Natural killer cell (primary cell): ENCODE results near the gene AJAP1. TPM values are rescaled to one million over a fixed set of nuclear protein-coding genes. Genes with fewer than 3 reads are reported as not detected.

ENCODE experiments used
- ATAC-seq, 3 donors: fragments of 150-1000 bp in 2 of 3; fragments of 200-7000 bp in 1 of 3; cut with Tn5 transposase; 1 replicate in 1 of 3; 2 replicates in 2 of 3; pipeline ENCODE4 v1.10.0; 2021; ENCODE audit warnings: mild to moderate bottlenecking in 2 of 3, moderate library complexity in 2 of 3
- DNase-seq, 2 donors: peaks; one replicate each; pipeline versions ENCODE4 v3.0.0 to v3.0.0-alpha.2; 2013 to 2021; ENCODE audit warnings: mixed read lengths in 1 of 2
- H3K27ac ChIP-seq: one replicate; pipeline ENCODE4 v1.5.1; 2013; ENCODE audit warnings: mild to moderate bottlenecking, low read length
- H3K27me3 ChIP-seq: one replicate; pipeline ENCODE4 v1.6.1; 2013; ENCODE audit warnings: low read length; ENCODE audit not compliant: control insufficient read depth, insufficient read depth
- H3K36me3 ChIP-seq: one replicate; pipeline ENCODE4 v1.6.1; 2013; ENCODE audit warnings: low read length; ENCODE audit not compliant: control insufficient read depth, insufficient read depth
- H3K4me1 ChIP-seq: one replicate; pipeline ENCODE4 v1.6.1; 2013; ENCODE audit warnings: low read length; ENCODE audit not compliant: control insufficient read depth, insufficient read depth
- H3K4me3 ChIP-seq: one replicate; pipeline ENCODE4 v1.5.1; 2013; ENCODE audit warnings: low read length
- H3K9me3 ChIP-seq: one replicate; pipeline ENCODE4 v1.6.1; 2013; ENCODE audit warnings: low read length; ENCODE audit not compliant: control insufficient read depth, insufficient read depth
- H3K27ac Mint-ChIP-seq, 2 donors: one replicate each; pipeline ENCODE4 v1.8.0; 2022; ENCODE audit warnings: mild to moderate bottlenecking in 2 of 2, mixed read lengths in 2 of 2, moderate library complexity in 1 of 2
- H3K27me3 Mint-ChIP-seq, 2 donors: one replicate each; pipeline ENCODE4 v1.8.0; 2022; ENCODE audit warnings: low read depth in 2 of 2, mixed read lengths in 2 of 2
- H3K36me3 Mint-ChIP-seq: one replicate; pipeline ENCODE4 v1.8.0; 2022; ENCODE audit warnings: mixed read lengths
- H3K4me1 Mint-ChIP-seq, 2 donors: one replicate each; pipeline ENCODE4 v1.8.0; 2022; ENCODE audit warnings: mixed read lengths in 2 of 2
- H3K4me3 Mint-ChIP-seq: one replicate; pipeline ENCODE4 v1.8.0; 2022; ENCODE audit warnings: mild to moderate bottlenecking, moderate library complexity, mixed read lengths
- H3K9me3 Mint-ChIP-seq, 2 donors: one replicate each; pipeline ENCODE4 v1.8.0; 2022; ENCODE audit warnings: mixed read lengths in 2 of 2
- WGBS: methylation state at CpG from one replicate; pipeline ENCODE4 v1.1.7; 2013; ENCODE audit warnings: missing lambda C conversion rate; ENCODE audit not compliant: insufficient coverage; 5-methylcytosine and 5-hydroxymethylcytosine counted together
- intact Hi-C: fragments of 100-400 bp; cut with micrococcal nuclease; formaldehyde crosslinking; loops from one replicate; pipeline ENCODE4 v1.14.2; 2022
- total RNA-seq, 4 donors: library from RNA; stranded (reverse); fragments of 120-200 nt in 1 of 4; gene quantifications; one replicate each; pipeline versions ENCODE4 v1.2.3 to v1.2.4, GENCODE V29; 2013 to 2022
- TF ChIP-seq, protein P1 (sequence below): fragments of 200-600 bp; IDR thresholded peaks from one replicate; pipeline ENCODE4 v1.8.0; 2022; ENCODE audit warnings: antibody characterized with exemption

Gene AJAP1
- total RNA-seq, 3 donors from 2014 or later (not counting 1 experiment from before 2014, with no cell fraction given), result not detected

DNA sequence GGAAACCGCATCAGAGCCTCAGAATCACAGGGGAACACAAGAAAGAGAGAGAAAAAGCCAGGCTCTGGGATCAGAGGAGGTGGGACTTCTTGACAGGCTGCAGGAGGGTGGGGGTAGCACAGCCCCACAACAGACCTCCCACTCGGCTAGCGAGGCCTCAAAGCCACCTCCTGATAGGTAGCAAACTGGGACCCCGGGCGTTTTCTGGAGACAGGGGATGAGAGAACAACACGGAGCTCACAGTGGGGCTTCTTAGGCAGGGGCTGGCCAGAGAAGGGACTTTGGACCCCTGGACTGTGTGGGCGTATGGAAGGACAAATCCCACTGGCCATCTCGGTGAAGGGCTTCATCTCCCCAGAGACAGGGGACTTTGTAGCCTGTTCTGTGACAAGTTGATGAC lies 116.3 kb downstream of the AJAP1 start:
- Histone ChIP-seq H3K27ac (no peak overlapping the region), H3K4me1 (no peaks in the 10 kb centered on the region), H3K9me3 (no peaks in the 10 kb centered on the region), H3K4me3 (no peak overlapping the region), H3K27me3 (no peaks in the 10 kb centered on the region), H3K36me3 (no peaks in the 10 kb centered on the region)
- TF ChIP-seq, protein P1, sequence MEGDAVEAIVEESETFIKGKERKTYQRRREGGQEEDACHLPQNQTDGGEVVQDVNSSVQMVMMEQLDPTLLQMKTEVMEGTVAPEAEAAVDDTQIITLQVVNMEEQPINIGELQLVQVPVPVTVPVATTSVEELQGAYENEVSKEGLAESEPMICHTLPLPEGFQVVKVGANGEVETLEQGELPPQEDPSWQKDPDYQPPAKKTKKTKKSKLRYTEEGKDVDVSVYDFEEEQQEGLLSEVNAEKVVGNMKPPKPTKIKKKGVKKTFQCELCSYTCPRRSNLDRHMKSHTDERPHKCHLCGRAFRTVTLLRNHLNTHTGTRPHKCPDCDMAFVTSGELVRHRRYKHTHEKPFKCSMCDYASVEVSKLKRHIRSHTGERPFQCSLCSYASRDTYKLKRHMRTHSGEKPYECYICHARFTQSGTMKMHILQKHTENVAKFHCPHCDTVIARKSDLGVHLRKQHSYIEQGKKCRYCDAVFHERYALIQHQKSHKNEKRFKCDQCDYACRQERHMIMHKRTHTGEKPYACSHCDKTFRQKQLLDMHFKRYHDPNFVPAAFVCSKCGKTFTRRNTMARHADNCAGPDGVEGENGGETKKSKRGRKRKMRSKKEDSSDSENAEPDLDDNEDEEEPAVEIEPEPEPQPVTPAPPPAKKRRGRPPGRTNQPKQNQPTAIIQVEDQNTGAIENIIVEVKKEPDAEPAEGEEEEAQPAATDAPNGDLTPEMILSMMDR, result no peak
- WGBS, result 68% methylated on average over 8 of the region's 8 CpGs
- intact Hi-C loops, result no loop called here
- ATAC-seq, result no peak
- Mint-ChIP-seq H3K36me3 (no peaks in the 10 kb centered on the region), H3K27ac (no peak overlapping the region), H3K9me3 (no peaks in the 10 kb centered on the region), H3K4me3 (no peak overlapping the region), H3K4me1 (no peaks in the 10 kb centered on the region), H3K27me3 (no peaks in the 10 kb centered on the region)
- no peak for DNase-seq

GRCh38 chr1:4771267-4771666 lies 116.9 kb downstream of the AJAP1 start:
- H3K27ac ChIP-seq, result no peak overlapping the region
- H3K27me3 ChIP-seq, result no peaks in the 10 kb centered on the region
- intact Hi-C loops, result no loop called here
- TF ChIP-seq, protein P1, result no peak
- no peaks in the 10 kb centered on the region for H3K36me3 ChIP-seq
- H3K9me3 ChIP-seq, result no peaks in the 10 kb centered on the region
- no peaks in the 10 kb centered on the region for H3K27me3 Mint-ChIP-seq
- no peak overlapping the region for H3K4me3 ChIP-seq
- DNase-seq (no peak), ATAC-seq (no peak)
- H3K4me1 Mint-ChIP-seq, result no peaks in the 10 kb centered on the region
- WGBS, result 63% methylated on average over 13 of the region's 13 CpGs
- H3K27ac Mint-ChIP-seq, result no peak overlapping the region
- H3K9me3 Mint-ChIP-seq, result no peaks in the 10 kb centered on the region
- H3K36me3 Mint-ChIP-seq, result no peaks in the 10 kb centered on the region
- H3K4me3 Mint-ChIP-seq, result no peak overlapping the region
- no peaks in the 10 kb centered on the region for H3K4me1 ChIP-seq

GRCh38 chr1:4771721-4772120 lies 117.3 kb downstream of the AJAP1 start:
- TF ChIP-seq, protein P1, result no peak
- Histone ChIP-seq H3K27me3 (no peaks in the 10 kb centered on the region), H3K4me3 (no peak overlapping the region), H3K4me1 (no peaks in the 10 kb centered on the region), H3K27ac (no peak overlapping the region), H3K9me3 (no peaks in the 10 kb centered on the region), H3K36me3 (no peaks in the 10 kb centered on the region)
- Mint-ChIP-seq H3K4me3 (no peak overlapping the region), H3K9me3 (no peaks in the 10 kb centered on the region), H3K4me1 (no peaks in the 10 kb centered on the region), H3K27me3 (no peaks in the 10 kb centered on the region), H3K27ac (no peak overlapping the region), H3K36me3 (no peaks in the 10 kb centered on the region)
- ATAC-seq (no peak), DNase-seq (no peak)
- WGBS, result 73% methylated on average over 8 of the region's 8 CpGs
- intact Hi-C loops, result no loop called here

- H3K27ac Mint-ChIP-seq, result no peak overlapping the region
Observed at GRCh38 chr1:4772294-4773010, 118.0 kb downstream of the AJAP1 start.

More at GRCh38 chr1:4772294-4773010, 118.0 kb downstream of the AJAP1 start:
- Histone ChIP-seq H3K27ac (no peak overlapping the region), H3K9me3 (no peaks in the 10 kb centered on the region), H3K4me3 (no peak overlapping the region), H3K4me1 (no peaks in the 10 kb centered on the region), H3K27me3 (no peaks in the 10 kb centered on the region), H3K36me3 (no peaks in the 10 kb centered on the region)
- no peak for ATAC-seq
- DNase-seq, result no peak
- WGBS, result 84% methylated on average over 37 of the region's 37 CpGs
- no peaks in the 10 kb centered on the region for H3K9me3 Mint-ChIP-seq
- no peaks in the 10 kb centered on the region for H3K27me3 Mint-ChIP-seq
- intact Hi-C loops, result no loop called here
- H3K4me3 Mint-ChIP-seq, result no peak overlapping the region
- TF ChIP-seq, protein P1, result no peak
- H3K4me1 Mint-ChIP-seq, result no peaks in the 10 kb centered on the region
- H3K36me3 Mint-ChIP-seq, result no peaks in the 10 kb centered on the region
